Natural killer cell treated with Interleukin-12 subunit alpha and Interleukin-12 subunit beta and Interleukin-15 and Interleukin-18, amount 100 ng/mL, for 72 hours (primary cell): ENCODE data around the gene IL1R1. TPM values are rescaled to one million over a fixed set of nuclear protein-coding genes. Genes with fewer than 3 reads are reported as not detected.
"Not testable (repeated sequence)": the region's sequence is repeated elsewhere in the genome, so short reads cannot be mapped to it uniquely, and the experiment has no call there.

ENCODE experiments used
- ATAC-seq, 2 donors: fragments of 150-1000 bp; cut with Tn5 transposase in 1 of 2; sonication (Bioruptor Pico), chemical (Tn5 transposase) in 1 of 2; 2 replicates each; pipeline ENCODE4 v1.10.0; 2021
- DNase-seq: peaks from one replicate; pipeline ENCODE4 v3.0.0; 2022; ENCODE audit warnings: low spot score
- H3K27ac Mint-ChIP-seq, 2 donors: 1 replicate in 1 of 2; 2 replicates in 1 of 2; pipeline ENCODE4 v1.8.0; 2022; ENCODE audit warnings: mixed read lengths in 2 of 2, mild to moderate bottlenecking in 1 of 2, moderate library complexity in 1 of 2
- H3K27me3 Mint-ChIP-seq, 2 donors: 1 replicate in 1 of 2; 2 replicates in 1 of 2; pipeline ENCODE4 v1.8.0; 2022; ENCODE audit warnings: mixed read lengths in 2 of 2
- H3K36me3 Mint-ChIP-seq: one replicate; pipeline ENCODE4 v1.8.0; 2022; ENCODE audit warnings: mixed read lengths
- H3K4me1 Mint-ChIP-seq, 2 donors: 1 replicate in 1 of 2; 2 replicates in 1 of 2; pipeline ENCODE4 v1.8.0; 2022; ENCODE audit warnings: low read depth in 2 of 2, mixed read lengths in 2 of 2, mild to moderate bottlenecking in 1 of 2
- H3K4me3 Mint-ChIP-seq: one replicate; pipeline ENCODE4 v1.8.0; 2022; ENCODE audit warnings: mixed read lengths
- H3K9me3 Mint-ChIP-seq: 2 replicates; pipeline ENCODE4 v1.8.0; 2022; ENCODE audit warnings: mixed read lengths
- total RNA-seq, 2 donors: library from RNA; stranded (reverse); gene quantifications; one replicate each; pipeline ENCODE4 v1.2.3, GENCODE V29; 2022

IL1R1 gene, protein sequence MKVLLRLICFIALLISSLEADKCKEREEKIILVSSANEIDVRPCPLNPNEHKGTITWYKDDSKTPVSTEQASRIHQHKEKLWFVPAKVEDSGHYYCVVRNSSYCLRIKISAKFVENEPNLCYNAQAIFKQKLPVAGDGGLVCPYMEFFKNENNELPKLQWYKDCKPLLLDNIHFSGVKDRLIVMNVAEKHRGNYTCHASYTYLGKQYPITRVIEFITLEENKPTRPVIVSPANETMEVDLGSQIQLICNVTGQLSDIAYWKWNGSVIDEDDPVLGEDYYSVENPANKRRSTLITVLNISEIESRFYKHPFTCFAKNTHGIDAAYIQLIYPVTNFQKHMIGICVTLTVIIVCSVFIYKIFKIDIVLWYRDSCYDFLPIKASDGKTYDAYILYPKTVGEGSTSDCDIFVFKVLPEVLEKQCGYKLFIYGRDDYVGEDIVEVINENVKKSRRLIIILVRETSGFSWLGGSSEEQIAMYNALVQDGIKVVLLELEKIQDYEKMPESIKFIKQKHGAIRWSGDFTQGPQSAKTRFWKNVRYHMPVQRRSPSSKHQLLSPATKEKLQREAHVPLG
- under 1 TPM; 0.19 to 0.86 TPM for total RNA-seq

DNA sequence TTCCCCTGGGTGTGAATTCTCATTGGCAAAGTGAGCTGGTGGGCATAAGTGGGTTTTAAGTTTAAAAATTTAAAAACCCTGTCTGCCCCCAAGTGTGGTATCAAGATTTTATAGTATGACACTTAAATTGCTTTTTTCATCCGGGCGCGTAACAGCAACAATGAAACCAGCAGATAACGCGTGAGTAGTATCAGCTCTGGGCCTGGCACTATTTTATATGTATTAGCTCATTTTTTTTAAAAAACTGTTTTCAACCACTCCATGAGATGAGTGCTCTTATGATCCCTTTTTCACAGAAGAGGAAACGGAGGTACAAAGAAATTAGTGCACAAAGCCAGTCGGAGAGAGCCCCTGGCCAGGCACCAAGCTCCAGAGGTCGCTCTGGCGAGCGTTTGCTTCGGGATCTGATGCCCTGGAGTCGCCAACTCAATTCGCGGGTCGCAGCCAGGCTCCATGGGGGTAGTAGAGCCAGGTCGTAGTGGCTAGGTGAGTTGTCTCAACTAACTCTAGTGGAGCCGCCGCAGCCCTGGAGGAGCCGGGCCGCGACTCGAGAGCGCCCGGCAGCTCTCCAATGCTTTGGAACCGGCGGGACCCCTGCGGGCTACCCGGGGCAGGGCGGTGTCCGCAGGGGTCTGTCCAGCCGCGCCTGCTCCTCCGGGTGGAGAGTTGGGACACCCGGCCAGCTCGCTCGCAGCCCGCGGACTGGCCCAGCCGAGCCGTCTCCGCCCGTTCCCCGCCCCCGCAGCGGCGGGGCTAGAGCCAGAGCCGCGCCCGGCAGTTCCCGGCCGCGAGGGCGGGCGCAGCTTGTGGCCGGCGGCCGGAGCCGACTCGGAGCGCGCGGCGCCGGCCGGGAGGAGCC lies at the start of gene IL1R1:
Gene IL1R1, plus strand, starts transcription at position 777 of the 859 bp plus-strand sequence. CDS start 14,979 bp downstream, outside the sequence.
- ATAC-seq: peak; percentile 65 to 70
- Mint-ChIP-seq H3K4me1 (peaks cover 23 to 37% of the 10 kb centered on the region in 2 donors), H3K27me3 (peaks cover 38 to 75% of the 10 kb centered on the region in 2 donors), H3K36me3 (peaks cover 28% of the 10 kb centered on the region), H3K4me3 (peak within 1 kb of the TSS; percentile 57), H3K9me3 (peaks cover 16% of the 10 kb centered on the region), H3K27ac (no peak within 1 kb of the TSS)
- no peak for DNase-seq

DNA sequence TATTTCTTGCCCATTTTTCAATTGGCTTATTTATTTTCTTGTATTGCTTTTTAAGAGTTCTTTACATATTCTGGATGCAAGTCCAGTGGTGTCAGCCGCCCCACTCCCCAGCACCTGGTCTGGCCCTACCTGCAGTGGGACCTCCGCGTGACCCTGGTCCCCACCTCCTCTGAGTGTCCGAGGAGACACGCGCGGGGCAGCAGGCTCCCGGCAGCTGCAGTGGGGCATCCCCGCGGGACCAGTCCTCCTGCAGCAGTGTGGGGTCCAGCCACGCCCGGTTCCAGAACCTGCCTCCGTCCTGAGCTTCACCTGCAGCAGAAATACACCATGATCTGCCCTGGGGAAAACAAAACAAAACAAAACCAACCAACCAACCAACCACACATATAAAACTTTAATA lies 48.9 kb upstream of the IL1R1 start:
- H3K9me3 Mint-ChIP-seq: peaks cover 4% of the 10 kb centered on the region
- no peaks in the 10 kb centered on the region for H3K4me1 Mint-ChIP-seq
- no peak overlapping the region for H3K27ac Mint-ChIP-seq
- H3K4me3 Mint-ChIP-seq: no peak overlapping the region
- peaks cover 11% of the 10 kb centered on the region for H3K36me3 Mint-ChIP-seq
- ATAC-seq: no peak
- peaks cover 30 to 43% of the 10 kb centered on the region in 2 donors for H3K27me3 Mint-ChIP-seq
- no peak for DNase-seq

DNA sequence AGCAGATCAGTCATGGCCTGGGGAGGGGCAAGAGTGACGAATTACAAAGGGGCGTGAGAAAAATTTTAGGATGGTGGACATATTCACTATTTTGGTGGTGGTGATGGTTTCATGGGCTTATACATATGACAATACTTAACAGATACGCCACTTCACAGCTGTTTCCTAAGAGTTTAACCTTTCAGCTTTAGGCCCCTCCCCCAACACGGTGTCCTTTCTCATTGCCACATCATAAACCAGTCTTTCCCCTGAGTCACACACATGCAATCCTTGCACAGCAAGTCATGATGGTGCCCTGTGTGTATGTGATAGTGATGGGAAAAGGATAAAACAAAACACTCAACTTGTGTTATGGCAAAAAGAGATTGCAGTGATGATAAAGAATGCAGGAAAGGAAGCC lies 47.6 kb upstream of the IL1R1 start:
- Mint-ChIP-seq H3K4me3 (no peak overlapping the region), H3K4me1 (peaks cover 0 to 2% of the 10 kb centered on the region in 2 donors), H3K9me3 (peaks cover 4% of the 10 kb centered on the region), H3K27ac (no peak overlapping the region), H3K27me3 (peaks cover 29 to 44% of the 10 kb centered on the region in 2 donors), H3K36me3 (peaks cover 11% of the 10 kb centered on the region)
- ATAC-seq (peak; percentile 80 to 86), DNase-seq (no peak)

DNA sequence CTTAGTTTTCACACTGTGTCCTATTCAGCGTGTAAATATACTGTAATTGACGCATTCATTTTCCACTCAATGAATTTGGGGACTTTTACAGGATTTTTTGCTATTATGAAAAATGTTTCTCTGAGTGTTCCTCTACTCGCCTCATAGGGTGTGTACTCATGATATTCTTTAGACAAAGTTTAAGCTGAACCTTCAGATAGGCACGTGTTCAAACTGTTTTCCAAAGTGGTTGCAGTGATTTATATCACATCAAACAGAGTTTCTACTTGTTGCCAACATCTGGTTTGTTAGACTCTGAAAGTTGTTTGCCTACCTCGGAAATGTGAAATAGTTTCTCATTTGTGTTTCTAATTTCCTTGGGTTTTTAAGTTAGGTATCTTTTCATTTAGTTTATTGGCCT lies 46.4 kb upstream of the IL1R1 start:
- H3K4me3 Mint-ChIP-seq: no peak overlapping the region
- peaks cover under 1% of the 10 kb centered on the region for H3K36me3 Mint-ChIP-seq
- no peaks in the 10 kb centered on the region for H3K9me3 Mint-ChIP-seq
- peaks cover 7 to 11% of the 10 kb centered on the region in 2 donors for H3K4me1 Mint-ChIP-seq
- H3K27ac Mint-ChIP-seq: no peak overlapping the region
- no peak for ATAC-seq
- DNase-seq: no peak
- H3K27me3 Mint-ChIP-seq: peaks cover 33 to 40% of the 10 kb centered on the region in 2 donors

DNA sequence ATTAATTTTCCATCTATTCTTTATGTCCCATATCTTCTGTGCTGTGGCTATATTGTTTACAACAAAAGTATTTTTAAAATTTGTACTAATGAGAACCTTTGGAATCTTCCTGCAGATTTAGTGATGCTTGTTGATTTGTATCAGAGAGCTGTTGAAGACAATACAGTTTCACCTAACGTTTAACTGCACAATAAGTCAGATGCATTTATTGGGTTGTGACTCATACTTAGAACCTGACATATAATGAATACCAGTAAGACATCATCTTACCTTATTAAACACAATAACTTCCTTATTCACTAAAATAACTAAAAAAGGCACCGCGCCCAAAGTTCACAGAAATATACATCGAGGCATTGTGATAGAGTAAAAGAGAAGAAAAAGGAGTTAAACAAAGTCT lies 43.8 kb upstream of the IL1R1 start:
- DNase-seq (no peak), ATAC-seq (no peak)
- no peak overlapping the region for H3K27ac Mint-ChIP-seq
- H3K36me3 Mint-ChIP-seq: peaks cover 4% of the 10 kb centered on the region
- peaks cover 10 to 15% of the 10 kb centered on the region in 2 donors for H3K4me1 Mint-ChIP-seq
- H3K9me3 Mint-ChIP-seq: no peaks in the 10 kb centered on the region
- no peak overlapping the region for H3K4me3 Mint-ChIP-seq
- peaks cover 32 to 34% of the 10 kb centered on the region in 2 donors for H3K27me3 Mint-ChIP-seq

DNA sequence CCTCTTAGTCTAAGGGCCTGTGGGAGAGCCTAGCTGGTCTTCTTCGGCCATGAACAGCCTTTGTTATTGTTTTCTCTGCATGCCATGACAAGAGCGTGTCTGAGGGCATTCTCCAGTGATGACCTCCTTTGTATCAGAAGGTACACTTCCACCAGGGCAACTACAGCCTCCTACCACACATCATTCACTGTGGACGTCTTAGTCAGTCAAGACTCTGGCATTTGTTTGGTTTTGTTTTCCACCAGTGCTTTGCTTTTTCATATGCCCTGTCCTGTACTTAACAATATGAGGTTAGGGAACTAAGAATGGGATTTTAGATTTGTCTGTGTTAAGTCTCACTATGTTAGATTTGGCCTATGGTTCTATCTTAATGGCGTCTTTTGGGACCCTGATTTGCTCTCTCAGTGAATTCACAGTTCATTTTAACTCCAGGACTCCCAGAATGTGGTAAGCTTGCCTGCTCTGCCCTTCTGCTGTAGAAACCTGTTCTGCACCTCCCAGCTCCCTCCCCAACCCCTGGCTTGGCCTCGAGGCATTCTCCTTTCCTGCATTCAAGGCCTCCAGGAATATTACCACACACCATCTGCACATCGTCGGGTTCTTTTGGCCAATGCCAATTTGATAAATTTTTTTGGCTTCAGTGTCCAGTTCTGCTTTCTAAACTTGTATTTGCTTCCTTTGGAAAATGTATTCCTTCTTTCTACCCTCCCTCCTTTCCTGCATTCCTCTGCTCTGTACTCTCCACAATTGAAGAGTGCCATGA lies 42.8 kb upstream of the IL1R1 start:
- Mint-ChIP-seq H3K27ac (peak overlapping the region in 1 of 2 donors; percentile 16), H3K4me3 (peak overlapping the region; percentile 43), H3K9me3 (no peaks in the 10 kb centered on the region), H3K4me1 (peaks cover 19 to 23% of the 10 kb centered on the region in 2 donors), H3K27me3 (peaks cover 37 to 40% of the 10 kb centered on the region in 2 donors), H3K36me3 (peaks cover 4% of the 10 kb centered on the region)
- ATAC-seq (no peak), DNase-seq (no peak)

DNA sequence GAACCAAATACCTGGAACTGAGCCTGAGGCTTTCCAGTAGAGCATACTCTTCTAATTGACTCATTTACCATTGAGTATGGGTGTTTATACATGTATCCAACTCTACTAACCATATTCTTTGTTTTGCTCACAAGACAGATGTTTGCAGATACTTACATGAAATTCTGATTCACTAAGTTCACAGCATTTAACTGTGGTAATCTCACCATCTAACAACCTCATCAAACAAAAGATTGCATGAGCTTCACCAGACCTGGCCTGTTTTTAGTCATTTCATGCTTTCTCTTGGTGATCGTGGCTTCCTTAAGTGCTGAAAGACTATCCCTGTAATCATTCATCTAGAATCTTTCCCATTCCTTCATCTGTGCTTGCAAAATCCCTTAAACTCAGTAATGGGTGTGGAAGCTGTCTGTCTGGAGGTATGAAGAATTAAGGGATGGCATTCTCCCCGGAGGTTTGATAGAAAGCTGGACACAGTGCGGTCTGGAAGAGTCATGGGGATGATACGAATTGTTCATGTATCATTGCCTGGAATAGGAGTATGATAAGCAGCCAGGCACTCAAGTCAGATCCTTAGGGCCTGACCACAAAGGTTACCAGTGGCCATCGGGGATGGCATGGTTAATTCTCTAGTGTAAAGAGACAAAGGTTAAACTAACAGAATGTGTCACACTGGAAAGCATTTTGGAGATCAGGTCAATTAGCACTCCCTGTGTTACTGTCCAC lies 42.0 kb upstream of the IL1R1 start:
- ATAC-seq: peak; percentile 61 to 72
- Mint-ChIP-seq H3K27me3 (peaks cover 41 to 42% of the 10 kb centered on the region in 2 donors), H3K9me3 (no peaks in the 10 kb centered on the region), H3K27ac (peak overlapping the region in 1 of 2 donors; percentile 16), H3K4me1 (peaks cover 21 to 26% of the 10 kb centered on the region in 2 donors), H3K4me3 (peak overlapping the region; percentile 43), H3K36me3 (peaks cover 4% of the 10 kb centered on the region)
- no peak for DNase-seq

DNA sequence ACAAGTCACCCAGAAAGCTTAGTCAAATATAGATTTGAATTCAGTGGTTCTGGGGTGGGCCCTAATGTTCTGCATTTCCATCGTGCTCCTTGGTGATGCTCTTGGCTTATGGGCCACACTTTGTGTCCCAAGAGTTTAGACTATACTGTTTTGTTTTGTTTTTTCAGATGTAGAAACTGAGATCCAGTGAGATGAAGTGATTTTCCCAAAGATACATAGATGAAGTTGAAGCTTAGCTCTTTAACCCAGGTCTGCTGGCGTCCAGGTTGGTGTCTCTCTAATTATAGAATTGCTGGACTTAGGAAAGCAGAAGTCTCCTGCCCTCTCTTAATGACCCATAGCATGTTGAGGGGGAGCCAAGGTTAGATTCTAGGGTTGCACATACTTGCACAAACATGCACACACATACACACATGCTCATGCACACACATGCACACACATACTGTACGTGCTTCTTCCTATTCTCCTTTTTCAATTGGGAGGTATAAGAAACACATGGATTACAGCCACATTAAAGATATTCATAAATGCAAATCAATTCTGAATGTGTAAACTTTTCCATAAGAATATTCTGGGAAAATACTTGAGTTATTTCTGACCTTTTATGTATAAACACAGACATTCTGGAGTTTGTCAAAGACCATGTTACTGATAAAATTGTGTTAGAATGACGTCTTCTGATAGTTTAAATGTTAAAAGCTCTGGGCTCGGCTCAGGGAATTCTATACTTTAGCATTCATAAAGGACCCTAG lies 41.3 kb upstream of the IL1R1 start:
- Mint-ChIP-seq H3K27me3 (peaks cover 45 to 47% of the 10 kb centered on the region in 2 donors), H3K4me3 (no peak overlapping the region), H3K27ac (no peak overlapping the region)

DNA sequence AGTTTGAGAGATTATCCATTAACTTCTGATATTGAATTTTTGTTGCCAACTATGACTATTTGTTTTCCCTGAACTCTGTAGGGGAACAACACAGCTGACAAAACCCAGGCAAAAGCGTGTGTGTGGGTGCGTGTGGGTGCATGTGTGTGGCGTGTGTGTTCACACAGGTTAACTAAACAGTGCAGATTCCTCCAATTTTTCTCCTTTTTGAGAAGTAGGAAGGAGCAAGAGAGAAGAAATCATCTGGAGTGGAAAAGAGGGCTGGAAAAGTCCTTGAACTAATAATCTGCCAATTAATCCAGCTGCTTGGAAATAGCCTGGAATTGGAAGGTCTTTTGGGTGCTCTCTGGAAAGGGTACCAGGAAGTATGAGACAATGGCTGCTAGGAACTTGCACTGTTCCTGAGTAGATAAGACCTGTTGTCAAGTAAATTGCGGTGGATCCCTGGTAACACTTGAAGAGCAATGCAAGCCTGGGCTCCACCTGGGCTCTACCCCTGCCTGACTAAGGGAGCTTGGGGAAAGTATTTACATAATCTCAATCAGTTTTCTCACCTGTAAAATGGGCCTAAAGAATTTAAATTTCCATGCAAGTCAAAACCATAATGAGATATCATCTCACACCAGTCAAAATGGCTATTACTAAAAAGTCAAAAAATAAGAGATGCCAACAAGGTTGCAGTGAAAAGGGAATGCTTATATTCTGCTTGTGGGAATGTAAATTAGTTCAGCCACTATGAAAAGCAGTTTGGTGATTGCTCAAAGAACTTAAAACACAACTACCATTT lies 40.5 kb upstream of the IL1R1 start:
- Mint-ChIP-seq H3K4me3 (no peak overlapping the region), H3K27ac (no peak overlapping the region), H3K4me1 (peaks cover 21 to 26% of the 10 kb centered on the region in 2 donors), H3K9me3 (no peaks in the 10 kb centered on the region), H3K27me3 (peaks cover 41 to 43% of the 10 kb centered on the region in 2 donors), H3K36me3 (peaks cover 4% of the 10 kb centered on the region)
- ATAC-seq (no peak), DNase-seq (no peak)

More for the DNA sequence above, 41.3 kb upstream of the IL1R1 start:
- ATAC-seq (peak in 1 of 2 donors; percentile 15), DNase-seq (no peak)
- H3K9me3 Mint-ChIP-seq: no peaks in the 10 kb centered on the region
- H3K4me1 Mint-ChIP-seq: peaks cover 21 to 26% of the 10 kb centered on the region in 2 donors
- H3K36me3 Mint-ChIP-seq: peaks cover 4% of the 10 kb centered on the region

DNA sequence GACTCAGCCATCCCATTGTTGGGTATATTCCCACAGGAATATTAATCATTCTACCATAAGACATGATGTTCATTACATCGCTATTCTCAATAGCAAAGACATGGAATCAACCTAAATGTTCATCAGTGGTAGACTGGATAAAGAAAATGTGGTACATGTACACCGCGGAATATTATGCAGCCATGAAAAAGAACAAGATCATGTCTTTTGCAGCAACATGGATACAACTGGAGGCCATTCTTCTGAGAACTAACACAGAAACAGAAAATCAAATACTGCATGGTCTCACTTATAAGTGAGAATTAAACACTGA lies 40.0 kb upstream of the IL1R1 start:
- H3K4me3 Mint-ChIP-seq, H3K27ac Mint-ChIP-seq, ATAC-seq, H3K9me3 Mint-ChIP-seq, DNase-seq, H3K36me3 Mint-ChIP-seq: not testable (repeated sequence)
- Mint-ChIP-seq H3K27me3 (peaks cover 39 to 40% of the 10 kb centered on the region in 2 donors), H3K4me1 (peaks cover 21 to 26% of the 10 kb centered on the region in 2 donors)

DNA sequence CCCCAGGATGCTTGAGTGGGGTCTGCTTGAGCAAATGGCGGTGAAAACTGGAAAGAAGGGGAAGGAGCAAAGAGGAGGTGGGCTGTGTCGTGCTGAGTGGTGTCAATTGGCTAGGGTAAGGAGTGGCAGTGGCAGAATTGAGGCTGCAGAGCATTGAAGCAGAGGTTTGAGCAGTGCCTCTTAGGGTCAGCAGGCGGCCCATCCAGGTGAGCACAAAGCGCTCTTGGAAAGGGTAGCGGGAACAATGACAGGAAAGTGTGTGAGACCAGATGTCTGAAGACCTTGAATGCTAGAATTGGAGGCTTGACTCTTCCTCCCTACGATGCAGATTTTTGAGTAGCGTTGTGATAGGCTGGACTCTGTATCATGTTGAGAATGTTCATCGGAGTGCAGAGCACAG lies 39.3 kb upstream of the IL1R1 start:
- no peak for DNase-seq
- Mint-ChIP-seq H3K36me3 (peaks cover 4% of the 10 kb centered on the region), H3K27ac (no peak overlapping the region), H3K4me3 (no peak overlapping the region), H3K9me3 (no peaks in the 10 kb centered on the region), H3K4me1 (peaks cover 21 to 26% of the 10 kb centered on the region in 2 donors), H3K27me3 (peaks cover 42 to 47% of the 10 kb centered on the region in 2 donors)
- ATAC-seq: no peak
